Left lung (tissue), 10 donors: Measurements from ENCODE around the gene SLC24A2. TPM values are rescaled to one million over a fixed set of nuclear protein-coding genes. Genes with fewer than 3 reads are reported as not detected.

Source experiments
- ATAC-seq: fragments of 200-7000 bp; cut with Tn5 transposase; one replicate; pipeline ENCODE4 v1.9.1; 2020; ENCODE audit warnings: moderate library complexity
- DNase-seq, 4 donors: peaks; one replicate each; pipeline ENCODE4 v3.0.0-alpha.2; 2013 to 2020
- H3K27ac ChIP-seq, 2 donors: fragments of 200-600 bp; sonication (generic) in 1 of 2; one replicate each; pipeline versions ENCODE4 v1.5.0 to v1.8.0; 2020 to 2021
- H3K27me3 ChIP-seq, 2 donors: fragments of 200-600 bp; sonication (generic) in 1 of 2; one replicate each; pipeline versions ENCODE4 v1.5.0 to v1.8.0; 2020 to 2021
- H3K36me3 ChIP-seq, 2 donors: fragments of 200-600 bp; sonication (generic) in 1 of 2; one replicate each; pipeline versions ENCODE4 v1.5.0 to v1.8.0; 2020 to 2021
- H3K4me1 ChIP-seq, 2 donors: fragments of 200-600 bp; one replicate each; pipeline ENCODE4 v1.8.0; 2021
- H3K4me3 ChIP-seq, 2 donors: fragments of 200-600 bp; sonication (generic) in 1 of 2; one replicate each; pipeline versions ENCODE4 v1.5.0 to v1.8.0; 2020 to 2021; ENCODE audit warnings: mild to moderate bottlenecking in 1 of 2
- H3K9me3 ChIP-seq, 2 donors: fragments of 200-600 bp; sonication (generic) in 1 of 2; one replicate each; pipeline versions ENCODE4 v1.5.0 to v1.8.0; 2020 to 2021
- CTCF ChIP-seq, 2 donors: fragments of 200-600 bp; sonication (generic) in 1 of 2; IDR thresholded peaks; one replicate each; pipeline versions ENCODE4 v1.5.0 to v1.8.0; 2021; ENCODE audit warnings: antibody characterized with exemption in 2 of 2
- intact Hi-C, 2 donors: fragments of 100-400 bp; cut with DNase I; formaldehyde crosslinking; loops; one replicate each; pipeline versions ENCODE4 v1.11.2 to v1.14.2; 2022
- polyA plus RNA-seq, 6 donors: library from polyadenylated mRNA; unstranded; fragments of 120-200 nt; gene quantifications; one replicate each; pipeline ENCODE4 v1.2.1, GENCODE V29; 2013; ENCODE audit not compliant: insufficient read length in 6 of 6
- total RNA-seq, 2 donors: library from RNA; stranded (reverse); fragmentation: NEBNext Ultra II Directional; extraction: Animal tissue kit (Norgen Biotek cat#: 25700); gene quantifications; one replicate each; pipeline ENCODE4 v1.2.1, GENCODE V29; 2021
- donor health status: DM: no; HTN: yes; CAD: no.
- donor health status: DM: no; HTN: no; CAD: no.

The SLC24A2 gene
- total and polyA plus RNA-seq, 8 donors = 0.23 to 0.53 (median 0.35) TPM; not detected in 1

GRCh38 chr9:19799784-19800183, 10.9 kb upstream of the SLC24A2 start:
- DNase-seq (no peak), ATAC-seq (no peak)
- Histone ChIP-seq H3K9me3 (no peaks in the 10 kb centered on the region), H3K27ac (no peak overlapping the region), H3K36me3 (no peaks in the 10 kb centered on the region), H3K27me3 (no peaks in the 10 kb centered on the region), H3K4me3 (no peak overlapping the region), H3K4me1 (no peaks in the 10 kb centered on the region)
- intact Hi-C loops = no loop called here
- TF ChIP-seq CTCF (IDR thresholded peaks at IDR 0.05) = no peak

GRCh38 chr9:19788152-19788551, 685 bp downstream of the SLC24A2 start:
- peak in 1 of 4 donors; percentile 69 for DNase-seq
- Histone ChIP-seq H3K9me3 (no peaks in the 10 kb centered on the region), H3K36me3 (no peaks in the 10 kb centered on the region), H3K4me1 (peaks cover 0 to 6% of the 10 kb centered on the region in 2 donors), H3K27ac (no peak overlapping the region), H3K27me3 (peaks cover 22 to 45% of the 10 kb centered on the region in 2 donors), H3K4me3 (no peak overlapping the region)
- no peak for ATAC-seq
- TF ChIP-seq CTCF (IDR thresholded peaks at IDR 0.05) = no peak
- intact Hi-C loops = no loop called here

GRCh38 chr9:19787672-19788071, 1.2 kb downstream of the SLC24A2 start:
- TF ChIP-seq CTCF (IDR thresholded peaks at IDR 0.05) = no peak
- H3K4me3 ChIP-seq = no peak overlapping the region
- intact Hi-C loops = no loop called here

GRCh38 chr9:19785230-19785629, 3.6 kb downstream of the SLC24A2 start:
- peaks cover 22 to 39% of the 10 kb centered on the region in 2 donors for H3K27me3 ChIP-seq
- intact Hi-C loops = no loop called here
- no peak for TF ChIP-seq CTCF (IDR thresholded peaks at IDR 0.05)
- DNase-seq = no peak
- no peak overlapping the region for H3K27ac ChIP-seq
- H3K4me3 ChIP-seq = no peak overlapping the region
- H3K36me3 ChIP-seq = no peaks in the 10 kb centered on the region
- no peaks in the 10 kb centered on the region for H3K9me3 ChIP-seq
- H3K4me1 ChIP-seq = peaks cover 0 to 6% of the 10 kb centered on the region in 2 donors
- ATAC-seq = no peak

More at GRCh38 chr9:19787672-19788071, 1.2 kb downstream of the SLC24A2 start:
- no peak for DNase-seq
- H3K4me1 ChIP-seq = peaks cover 0 to 6% of the 10 kb centered on the region in 2 donors
- no peaks in the 10 kb centered on the region for H3K36me3 ChIP-seq
- no peak for ATAC-seq
- H3K27me3 ChIP-seq = peaks cover 22 to 45% of the 10 kb centered on the region in 2 donors
- no peak overlapping the region for H3K27ac ChIP-seq
- H3K9me3 ChIP-seq = no peaks in the 10 kb centered on the region

- ATAC-seq = no peak
- intact Hi-C loops = no loop called here
- Histone ChIP-seq H3K36me3 (no peaks in the 10 kb centered on the region), H3K27ac (no peak overlapping the region), H3K4me1 (peaks cover 0 to 4% of the 10 kb centered on the region in 2 donors), H3K4me3 (no peak overlapping the region), H3K27me3 (peaks cover 16 to 29% of the 10 kb centered on the region in 2 donors), H3K9me3 (no peaks in the 10 kb centered on the region)
- DNase-seq = no peak
- TF ChIP-seq CTCF (IDR thresholded peaks at IDR 0.05) = no peak
These were observed 4.7 kb downstream of the SLC24A2 start for GRCh38 chr9:19784136-19784535.
